Mesenchymal stem cell (in vitro differentiated cells and primary cell): Measurements from ENCODE around the gene GEMIN5.
A peak's percentile ranks its signal among the peaks of the same experiment; 100 is the strongest.
"Not testable (repeated sequence)": the region's sequence is repeated elsewhere in the genome, so short reads cannot be mapped to it uniquely, and the experiment has no call there.

ENCODE experiments used
- DNase-seq: peaks from one replicate; pipeline ENCODE4 v3.0.0-alpha.2; 2013
- H2AFZ ChIP-seq: one replicate; pipeline ENCODE4 v1.6.1; 2013; ENCODE audit warnings: low read depth, mild to moderate bottlenecking, control low read depth, inconsistent platforms, low read length, moderate library complexity
- H2AK5ac ChIP-seq: 2 replicates; pipeline ENCODE4 v1.6.1; 2013; ENCODE audit warnings: low read length, moderate library complexity, mild to moderate bottlenecking, inconsistent platforms; ENCODE audit not compliant: severe bottlenecking
- H2BK120ac ChIP-seq: one replicate; pipeline ENCODE4 v1.6.1; 2013; ENCODE audit warnings: low read depth, mild to moderate bottlenecking, inconsistent platforms, low read length, moderate library complexity
- H2BK12ac ChIP-seq, 2 experiments: one replicate each; pipeline ENCODE4 v1.6.1; 2013; ENCODE audit warnings: inconsistent platforms in 2 of 2, low read length in 2 of 2, mild to moderate bottlenecking in 2 of 2, moderate library complexity in 2 of 2, control low read depth in 1 of 2
- H2BK15ac ChIP-seq: one replicate; pipeline ENCODE4 v1.6.1; 2013; ENCODE audit warnings: mild to moderate bottlenecking, low read depth, inconsistent platforms; ENCODE audit not compliant: poor library complexity, severe bottlenecking
- H2BK5ac ChIP-seq: 2 replicates; pipeline ENCODE4 v1.6.1; 2013; ENCODE audit warnings: low read depth, mild to moderate bottlenecking, low read length, control low read depth, inconsistent platforms; ENCODE audit not compliant: poor library complexity, severe bottlenecking
- H3K14ac ChIP-seq, 2 experiments: one replicate each; pipeline ENCODE4 v1.6.1; 2013; ENCODE audit warnings: inconsistent platforms in 2 of 2, low read length in 2 of 2, control low read depth in 1 of 2, mild to moderate bottlenecking in 1 of 2, moderate library complexity in 1 of 2
- H3K18ac ChIP-seq, 2 experiments: one replicate each; pipeline ENCODE4 v1.6.1; 2013; ENCODE audit warnings: inconsistent platforms in 2 of 2, low read length in 2 of 2, control low read depth in 1 of 2, low read depth in 1 of 2, mild to moderate bottlenecking in 1 of 2
- H3K23ac ChIP-seq, 2 experiments: one replicate each; pipeline ENCODE4 v1.6.1; 2013; ENCODE audit warnings: inconsistent platforms in 2 of 2, low read length in 2 of 2, mild to moderate bottlenecking in 2 of 2, moderate library complexity in 2 of 2, control low read depth in 1 of 2
- H3K27ac ChIP-seq: 2 replicates; pipeline ENCODE4 v1.5.1; 2013; ENCODE audit warnings: mild to moderate bottlenecking, moderate library complexity, low read length, control low read depth, inconsistent platforms; ENCODE audit not compliant: poor library complexity, severe bottlenecking
- H3K27me3 ChIP-seq, 2 experiments: 2 replicates each; pipeline versions ENCODE4 v1.6.1 to v1.7.0; 2013; ENCODE audit warnings: low read length in 2 of 2, mild to moderate bottlenecking in 2 of 2, moderate library complexity in 2 of 2, control low read depth in 1 of 2, inconsistent platforms in 1 of 2; ENCODE audit not compliant: control insufficient read depth in 1 of 2, insufficient read depth in 1 of 2
- H3K36me3 ChIP-seq, 2 experiments: 2 replicates each; pipeline versions ENCODE4 v1.6.1 to v1.7.0; 2013; ENCODE audit warnings: low read length in 2 of 2, control low read depth in 1 of 2, inconsistent platforms in 1 of 2, low read depth in 1 of 2, mild to moderate bottlenecking in 1 of 2; ENCODE audit not compliant: insufficient read depth in 2 of 2, control insufficient read depth in 1 of 2
- H3K4ac ChIP-seq, 2 experiments: one replicate each; pipeline ENCODE4 v1.6.1; 2013; ENCODE audit warnings: inconsistent platforms in 2 of 2, low read length in 2 of 2, mild to moderate bottlenecking in 2 of 2, moderate library complexity in 2 of 2, control low read depth in 1 of 2, low read depth in 1 of 2
- H3K4me1 ChIP-seq: 2 replicates; pipeline ENCODE4 v1.6.1; 2013; ENCODE audit warnings: low read depth, low read length, control low read depth; ENCODE audit not compliant: control insufficient read depth, insufficient read depth
- H3K4me2 ChIP-seq: 2 replicates; pipeline ENCODE4 v1.6.1; 2013; ENCODE audit warnings: low read length, mild to moderate bottlenecking, inconsistent platforms; ENCODE audit not compliant: poor library complexity, severe bottlenecking
- H3K4me3 ChIP-seq, 2 experiments: 2 replicates each; pipeline versions ENCODE4 v1.5.1 to v1.7.0; 2013; ENCODE audit warnings: low read length in 2 of 2, mild to moderate bottlenecking in 2 of 2, control low read depth in 1 of 2, low read depth in 1 of 2; ENCODE audit not compliant: insufficient read depth in 1 of 2
- H3K79me1 ChIP-seq: replicated peaks from 2 replicates; pipeline ENCODE4 v1.6.1; 2013; ENCODE audit warnings: mild to moderate bottlenecking, control low read depth, low read length, inconsistent platforms; ENCODE audit not compliant: poor library complexity, severe bottlenecking
- H3K9ac ChIP-seq: 2 replicates; pipeline ENCODE4 v1.7.0; 2013; ENCODE audit warnings: mild to moderate bottlenecking, low read length, moderate library complexity
- H3K9me3 ChIP-seq: 2 replicates; pipeline ENCODE4 v1.7.0; 2013; ENCODE audit warnings: mild to moderate bottlenecking, low read length; ENCODE audit not compliant: control insufficient read depth
- H4K8ac ChIP-seq: one replicate; pipeline ENCODE4 v1.6.1; 2013; ENCODE audit warnings: inconsistent platforms, mild to moderate bottlenecking, low read length, moderate library complexity
- H4K91ac ChIP-seq: one replicate; pipeline ENCODE4 v1.6.1; 2013; ENCODE audit warnings: mild to moderate bottlenecking, low read length, inconsistent platforms
- WGBS: methylation state at CpG from one replicate; pipeline ENCODE4 v1.1.7; 2013; ENCODE audit warnings: mixed read lengths; 5-methylcytosine and 5-hydroxymethylcytosine counted together

Gene GEMIN5

GRCh38 chr5:154917757-154918156 is 20.3 kb downstream of the GEMIN5 start:
- Histone ChIP-seq H3K79me1 (no peaks in the 10 kb centered on the region), H3K4ac (no peak overlapping the region), H2BK120ac (no peak overlapping the region), H2AFZ (no peak overlapping the region), H2BK15ac (no peak overlapping the region), H3K9me3 (no peaks in the 10 kb centered on the region), H3K4me1 (no peaks in the 10 kb centered on the region), H3K4me2 (no peak overlapping the region), H2BK12ac (no peak overlapping the region), H3K18ac (no peak overlapping the region), H3K27ac (no peak overlapping the region), H4K91ac (no peak overlapping the region), H3K9ac (no peak overlapping the region), H3K23ac (no peak overlapping the region), H3K27me3 (no peaks in the 10 kb centered on the region), H3K4me3 (no peak overlapping the region), H3K14ac (no peak overlapping the region), H2AK5ac (no peak overlapping the region), H2BK5ac (peak overlapping the region; percentile 66), H4K8ac (no peak overlapping the region), H3K36me3 (peaks cover 8 to 87% of the 10 kb centered on the region in 2 experiments)
- DNase-seq: no peak
- 95% methylated on average over 4 of the region's 4 CpGs for WGBS

- Histone ChIP-seq H3K27ac (no peak overlapping the region), H3K18ac (no peak overlapping the region), H3K4me3 (no peak overlapping the region), H3K9me3 (no peaks in the 10 kb centered on the region), H3K4me1 (no peaks in the 10 kb centered on the region), H2BK12ac (no peak overlapping the region), H3K23ac (no peak overlapping the region), H3K27me3 (no peaks in the 10 kb centered on the region), H3K4ac (no peak overlapping the region), H2AFZ (no peak overlapping the region), H2BK15ac (no peak overlapping the region), H3K14ac (no peak overlapping the region), H2BK120ac (no peak overlapping the region), H2AK5ac (no peak overlapping the region), H3K36me3 (peaks cover 9 to 95% of the 10 kb centered on the region in 2 experiments), H2BK5ac (no peak overlapping the region), H3K9ac (no peak overlapping the region), H3K79me1 (no peaks in the 10 kb centered on the region), H3K4me2 (no peak overlapping the region), H4K8ac (no peak overlapping the region), H4K91ac (no peak overlapping the region)
- WGBS: 98% methylated on average over 2 of the region's 3 CpGs
- no peak for DNase-seq
Measured at GRCh38 chr5:154916874-154917273, 21.1 kb downstream of the GEMIN5 start.

- not testable (repeated sequence) for H3K9me3 ChIP-seq, H3K9ac ChIP-seq, H3K4me2 ChIP-seq, H3K27ac ChIP-seq, H3K4me1 ChIP-seq, H3K14ac ChIP-seq, DNase-seq, H2BK120ac ChIP-seq, H2BK15ac ChIP-seq, H2BK12ac ChIP-seq, H3K27me3 ChIP-seq, H3K18ac ChIP-seq, H3K4me3 ChIP-seq, H2AFZ ChIP-seq, H2AK5ac ChIP-seq, H3K23ac ChIP-seq, H3K79me1 ChIP-seq, H3K4ac ChIP-seq, H4K91ac ChIP-seq, H2BK5ac ChIP-seq, H4K8ac ChIP-seq
- 100% methylated on average over 5 of the region's 7 CpGs for WGBS
- peaks cover 15 to 86% of the 10 kb centered on the region in 2 experiments for H3K36me3 ChIP-seq
Measured at GRCh38 chr5:154905601-154906000, 32.4 kb downstream of the GEMIN5 start.

- Histone ChIP-seq H3K27ac (no peak overlapping the region), H3K23ac (no peak overlapping the region), H3K27me3 (no peaks in the 10 kb centered on the region), H2BK120ac (no peak overlapping the region), H2AK5ac (no peak overlapping the region), H3K79me1 (peaks cover 2% of the 10 kb centered on the region), H2BK15ac (no peak overlapping the region), H2BK12ac (no peak overlapping the region), H3K4me3 (no peak overlapping the region), H4K91ac (no peak overlapping the region), H3K36me3 (peaks cover 24 to 88% of the 10 kb centered on the region in 2 experiments), H3K14ac (no peak overlapping the region), H4K8ac (no peak overlapping the region), H3K4me2 (no peak overlapping the region), H2BK5ac (no peak overlapping the region), H3K9me3 (no peaks in the 10 kb centered on the region), H3K9ac (no peak overlapping the region), H2AFZ (no peak overlapping the region), H3K18ac (no peak overlapping the region), H3K4me1 (peaks cover 1% of the 10 kb centered on the region), H3K4ac (no peak overlapping the region)
- DNase-seq: no peak
- WGBS: 94% methylated on average over 6 of the region's 6 CpGs
Measured at GRCh38 chr5:154901913-154902312, 36.1 kb downstream of the GEMIN5 start.
